H1 (cell line): ENCODE measurements around the gene KRT17. TPM values are rescaled to one million over a fixed set of nuclear protein-coding genes. Genes with fewer than 3 reads are reported as not detected.

Experiments used
- CTCF ChIA-PET: fragments of 300-600 bp; sonication (Branson Sonifier 250); formaldehyde crosslinking; loops from one replicate; lab custom pipeline; 2021; ENCODE audit not compliant: partially characterized antibody; lab: Charles Lee
- POLR2A ChIA-PET: fragments of 300-600 bp; sonication (Branson Sonifier 250); formaldehyde crosslinking; loops from one replicate; lab custom pipeline; 2021; ENCODE audit warnings: inconsistent platforms; ENCODE audit not compliant: partially characterized antibody; lab: Charles Lee
- DNase-seq, 2 experiments: peaks; one replicate each; pipeline versions ENCODE4 v3.0.0 to v3.0.0-alpha.2; 2010 to 2022; ENCODE audit warnings: low spot score in 2 of 2, low read depth in 1 of 2, mixed read lengths in 1 of 2
- FAIRE-seq: peaks from 2 replicates; lab custom pipeline; 2011; peaks lifted over from hg19 to GRCh38; lab: Jason Lieb, UNC
- H2AFZ ChIP-seq: 2 replicates; pipeline ENCODE4 v1.8.1; 2012; ENCODE audit warnings: low read length, inconsistent platforms
- H2AK5ac ChIP-seq: 2 replicates; pipeline ENCODE4 v1.6.1; 2013; ENCODE audit warnings: low read depth, low read length
- H2BK120ac ChIP-seq: replicated peaks from 2 replicates; pipeline ENCODE3; 2013; ENCODE audit warnings: low read depth, low read length, inconsistent platforms
- H2BK12ac ChIP-seq: 2 replicates; pipeline ENCODE4 v1.6.1; 2013; ENCODE audit warnings: low read depth, low read length
- H2BK15ac ChIP-seq: 2 replicates; pipeline ENCODE4 v1.6.1; 2013; ENCODE audit warnings: low read length
- H2BK20ac ChIP-seq: 2 replicates; pipeline ENCODE4 v1.6.1; 2013; ENCODE audit warnings: low read length
- H2BK5ac ChIP-seq: 2 replicates; pipeline ENCODE4 v1.6.1; 2013; ENCODE audit warnings: low read depth, low read length
- H3K14ac ChIP-seq: 2 replicates; pipeline ENCODE4 v1.6.1; 2013; ENCODE audit warnings: inconsistent platforms; ENCODE audit not compliant: insufficient read length
- H3K18ac ChIP-seq: 2 replicates; pipeline ENCODE4 v1.6.1; 2013; ENCODE audit warnings: low read length; ENCODE audit errors: extremely low read depth
- H3K23ac ChIP-seq: 2 replicates; pipeline ENCODE4 v1.6.1; 2013; ENCODE audit warnings: inconsistent platforms; ENCODE audit not compliant: insufficient read length
- H3K23me2 ChIP-seq: 2 replicates; pipeline ENCODE4 v1.6.1; 2013; ENCODE audit warnings: low read depth, low read length
- H3K27ac ChIP-seq: 2 replicates; pipeline ENCODE4 v1.6.1; 2011; ENCODE audit warnings: low read depth, low read length, inconsistent platforms
- H3K27me3 ChIP-seq, 4 experiments: replicated peaks in 1 of 4; 1 replicate in 1 of 4; 2 replicates in 3 of 4; pipeline versions ENCODE4 v1.6.1 to v1.8.1; 2011 to 2013; ENCODE audit warnings: low read length in 3 of 4, mild to moderate bottlenecking in 3 of 4, inconsistent platforms in 2 of 4, mixed read lengths in 2 of 4, moderate library complexity in 1 of 4; ENCODE audit not compliant: control insufficient read depth in 3 of 4, insufficient read depth in 3 of 4; ENCODE audit errors: extremely low read depth in 1 of 4
- H3K36me3 ChIP-seq, 4 experiments: 2 replicates each; pipeline versions ENCODE4 v1.6.1 to v1.8.1; 2011 to 2013; ENCODE audit warnings: mild to moderate bottlenecking in 4 of 4, low read length in 3 of 4, moderate library complexity in 2 of 4, control low read depth in 1 of 4, inconsistent platforms in 1 of 4; ENCODE audit not compliant: insufficient read depth in 4 of 4, control insufficient read depth in 2 of 4
- H3K4ac ChIP-seq: replicated peaks from 2 replicates; pipeline ENCODE3; 2013; ENCODE audit warnings: low read length, low read depth, mixed read lengths, inconsistent platforms; ENCODE audit not compliant: insufficient read length
- H3K4me1 ChIP-seq, 4 experiments: replicated peaks in 1 of 4; 1 replicate in 1 of 4; 2 replicates in 3 of 4; pipeline versions ENCODE4 v1.6.1 to v1.8.1; 2011 to 2013; ENCODE audit warnings: low read length in 3 of 4, inconsistent platforms in 2 of 4, mixed read lengths in 1 of 4; ENCODE audit not compliant: insufficient read depth in 4 of 4, control insufficient read depth in 3 of 4
- H3K4me2 ChIP-seq, 2 experiments: 2 replicates each; pipeline versions ENCODE4 v1.6.1 to v1.8.1; 2011 to 2013; ENCODE audit warnings: low read depth in 2 of 2, low read length in 2 of 2, control low read depth in 1 of 2, inconsistent platforms in 1 of 2, mild to moderate bottlenecking in 1 of 2; ENCODE audit not compliant: insufficient read depth in 1 of 2
- H3K4me3 ChIP-seq, 4 experiments: fragments of 200-600, 300-600 bp in 1 of 4; sonication (generic), shearing (Covaris generic), sonication (Bioruptor Twin) in 1 of 4; 2 replicates each; pipeline versions ENCODE4 v1.5.1 to v1.8.1; 2011 to 2016; ENCODE audit warnings: low read length in 4 of 4, low read depth in 3 of 4, control low read depth in 2 of 4, inconsistent platforms in 2 of 4, mild to moderate bottlenecking in 2 of 4, mixed read lengths in 1 of 4, moderate library complexity in 1 of 4; ENCODE audit not compliant: insufficient read depth in 2 of 4; ENCODE audit errors: extremely low read depth in 1 of 4
- H3K56ac ChIP-seq: replicated peaks from 2 replicates; pipeline ENCODE3; 2013; ENCODE audit warnings: low read depth, mild to moderate bottlenecking, mixed read lengths, low read length, inconsistent platforms; ENCODE audit not compliant: insufficient read length
- H3K79me1 ChIP-seq: 2 replicates; pipeline ENCODE4 v1.6.1; 2013; ENCODE audit warnings: low read depth, low read length, control low read depth
- H3K79me2 ChIP-seq, 2 experiments: 2 replicates each; pipeline versions ENCODE4 v1.6.1 to v1.8.1; 2012 to 2013; ENCODE audit warnings: low read length in 2 of 2, mild to moderate bottlenecking in 2 of 2, inconsistent platforms in 1 of 2; ENCODE audit not compliant: insufficient read depth in 2 of 2, control insufficient read depth in 1 of 2
- H3K9ac ChIP-seq, 4 experiments: replicated peaks in 1 of 4; 1 replicate in 1 of 4; 2 replicates in 3 of 4; pipeline versions ENCODE4 v1.6.1 to v1.8.1; 2011 to 2013; ENCODE audit warnings: low read depth in 3 of 4, low read length in 3 of 4, control low read depth in 2 of 4, mild to moderate bottlenecking in 2 of 4, moderate library complexity in 2 of 4, inconsistent platforms in 1 of 4; ENCODE audit errors: extremely low read depth in 1 of 4
- H3K9me3 ChIP-seq, 2 experiments: 2 replicates each; pipeline versions ENCODE4 v1.6.1 to v1.8.1; 2012 to 2013; ENCODE audit warnings: mild to moderate bottlenecking in 2 of 2, moderate library complexity in 2 of 2, control low read depth in 1 of 2, inconsistent platforms in 1 of 2, low read depth in 1 of 2, low read length in 1 of 2, mixed read lengths in 1 of 2; ENCODE audit not compliant: insufficient read depth in 2 of 2
- H4K20me1 ChIP-seq, 2 experiments: replicated peaks in 1 of 2; 2 replicates each; pipeline versions ENCODE3 to v1.8.1; 2011 to 2013; ENCODE audit warnings: inconsistent platforms in 2 of 2, low read length in 2 of 2, mild to moderate bottlenecking in 1 of 2; ENCODE audit not compliant: insufficient read depth in 2 of 2, control insufficient read depth in 1 of 2
- H4K5ac ChIP-seq: 2 replicates; pipeline ENCODE4 v1.6.1; 2013; ENCODE audit warnings: low read length, low read depth, mixed read lengths, inconsistent platforms; ENCODE audit not compliant: insufficient read length
- H4K8ac ChIP-seq: 2 replicates; pipeline ENCODE4 v1.8.0; 2013; ENCODE audit warnings: mild to moderate bottlenecking, moderate library complexity, low read length, inconsistent platforms; ENCODE audit not compliant: insufficient read depth; ENCODE audit errors: extremely low read depth
- H4K91ac ChIP-seq: replicated peaks from 2 replicates; pipeline ENCODE3; 2013; ENCODE audit warnings: low read length, mixed read lengths, inconsistent platforms; ENCODE audit not compliant: insufficient read length
- BACH1 ChIP-seq: IDR thresholded peaks from 2 replicates; pipeline ENCODE4 v1.6.1; 2012; ENCODE audit warnings: low read length, improper control_type of control experiment
- BCL11A ChIP-seq, 2 experiments: IDR thresholded peaks; one replicate each; pipeline ENCODE4 v1.6.1; 2011; ENCODE audit warnings: low read depth in 2 of 2, low read length in 2 of 2, mild to moderate bottlenecking in 2 of 2
- CHD1 ChIP-seq: IDR thresholded peaks from 2 replicates; pipeline ENCODE4 v1.6.1; 2012; ENCODE audit warnings: low read depth, low read length, improper control_type of control experiment
- HDAC2 ChIP-seq, 2 experiments: fragments of 300-600 bp in 1 of 2; sonication (generic) in 1 of 2; IDR thresholded peaks; 2 replicates each; pipeline ENCODE4 v1.6.1; 2011 to 2012; ENCODE audit warnings: low read depth in 2 of 2, low read length in 2 of 2, mild to moderate bottlenecking in 2 of 2, moderate library complexity in 2 of 2, borderline replicate concordance in 1 of 2, inconsistent platforms in 1 of 2
- MAFK ChIP-seq: IDR thresholded peaks from 2 replicates; pipeline ENCODE4 v1.6.1; 2012; ENCODE audit warnings: low read depth, mild to moderate bottlenecking, improper control_type of control experiment, low read length
- MAX ChIP-seq: IDR thresholded peaks from 2 replicates; pipeline ENCODE4 v1.6.1; 2012; ENCODE audit warnings: inconsistent platforms
- PHF8 ChIP-seq: fragments of 200-600 bp; sonication (generic); conservative IDR thresholded peaks from 2 replicates; pipeline ENCODE4 v1.7.1; 2012; ENCODE audit warnings: low read depth, mild to moderate bottlenecking, inconsistent platforms, low read length, moderate library complexity
- POLR2AphosphoS5 ChIP-seq: IDR thresholded peaks from 2 replicates; pipeline ENCODE4 v1.6.1; 2011; ENCODE audit warnings: low read depth, low read length
- YY1 ChIP-seq: IDR thresholded peaks from 2 replicates; pipeline ENCODE4 v1.6.1; 2011; ENCODE audit warnings: low read depth, mild to moderate bottlenecking, low read length
- ZNF274 ChIP-seq: IDR thresholded peaks from 2 replicates; pipeline ENCODE4 v1.7.0; 2012; ENCODE audit warnings: low read length, borderline replicate concordance; ENCODE audit errors: extremely low read depth
- WGBS, 2 experiments: shearing (Covaris generic) in 1 of 2; methylation state at CpG; one replicate each; pipeline versions ENCODE4 v1.1.6 to v1.1.7; 2013 to 2015; ENCODE audit warnings: low lambda C conversion rate in 2 of 2, mixed read lengths in 2 of 2, inconsistent platforms in 1 of 2, low coverage in 1 of 2, missing lambda C conversion rate in 1 of 2; ENCODE audit not compliant: insufficient replicate concordance in 2 of 2, insufficient coverage in 1 of 2, insufficient read length in 1 of 2; ENCODE audit errors: extremely low coverage in 1 of 2, missing lambda C conversion rate in 1 of 2; 5-methylcytosine and 5-hydroxymethylcytosine counted together
- polyA plus RNA-seq, 7 experiments: library from polyadenylated mRNA; depleted of rRNA in 3 of 7; stranded (reverse) in 5 of 7; unstranded in 2 of 7; fragments of >200 nt in 5 of 7; fragments of 200-250 nt in 2 of 7; gene quantifications; 1 replicate in 5 of 7; 2 replicates in 1 of 7; 4 replicates in 1 of 7; pipeline versions ENCODE4 v1.2.1 to v1.2.3, GENCODE V29; 2011 to 2013; ENCODE audit warnings: missing spikeins in 2 of 7, mixed read lengths in 2 of 7
- total RNA-seq: library from RNA; stranded (reverse); fragmentation: NEBNext Ultra II Directional; extraction: Animal tissue kit (Norgen Biotek cat#: 25700); gene quantifications from 2 replicates; pipeline ENCODE4 v1.2.1, GENCODE V29; 2021

The KRT17 gene
- total and polyA plus RNA-seq, 2 of the 8 experiments (the other 6 are each of a cell fraction or from before 2014, with no cell fraction given) = 0.50 to 0.95 TPM

GRCh38 chr17:41579484-41580243 lies 44.7 kb downstream of the KRT17 start:
- Histone ChIP-seq H3K14ac (no peak overlapping the region), H2AFZ (peak overlapping the region; percentile 96), H3K79me1 (no peaks in the 10 kb centered on the region), H2BK5ac (no peak overlapping the region), H3K4me3 (no peak overlapping the region), H2BK12ac (peak overlapping the region; percentile 84), H4K5ac (peak overlapping the region; percentile 68), H3K27ac (no peak overlapping the region), H3K4ac (no peak overlapping the region), H3K9ac (no peak overlapping the region), H3K79me2 (no peaks in the 10 kb centered on the region), H4K20me1 (no peaks in the 10 kb centered on the region), H3K36me3 (no peaks in the 10 kb centered on the region), H2BK20ac (peak overlapping the region; percentile 83; the same call in 1 of the 2 replicates), H4K8ac (peak overlapping the region; percentile 89; the same call in 1 of the 2 replicates), H3K27me3 (peaks cover 0 to 2% (median 0%) of the 10 kb centered on the region in 4 experiments; a peak in 1 of 7 replicates), H2BK120ac (no peak overlapping the region), H3K4me2 (peak overlapping the region; percentile 40 to 45; a peak in 2 of 4 replicates), H3K56ac (no peak overlapping the region), H3K23ac (no peak overlapping the region), H3K23me2 (no peaks in the 10 kb centered on the region), H3K4me1 (peaks cover 0 to 4% (median 2%) of the 10 kb centered on the region in 4 experiments; a peak in 3 of 7 replicates), H2AK5ac (no peak overlapping the region), H3K9me3 (no peaks in the 10 kb centered on the region), H2BK15ac (peak overlapping the region; percentile 99), H3K18ac (peak overlapping the region; percentile 82), H4K91ac (no peak overlapping the region)
- CTCF ChIA-PET = interaction anchor here (0.5 to 3.0 kb wide), 37 partner anchors 7 to 1777 kb away, joined by 3 to 36 read pairs (median 5); partner anchors contain the start of genes KRT14 and KRT17
- DNase-seq (peak; percentile 78 to 98), FAIRE-seq (peak; percentile 85)
- 49% methylated on average over 18 of the region's 18 CpGs; no CpG with 5 or more reads in 1 of the 2 experiments for WGBS, 2 experiments
- POLR2A ChIA-PET = interaction anchor here (0.9 to 2.7 kb wide), 3 partner anchors 10 to 110 kb away, joined by 3 to 11 read pairs (median 3); no protein-coding TSS in a partner anchor
- TF ChIP-seq CHD1 (no peak), ZNF274 (no peak), PHF8 (no peak), BACH1 (no peak), BCL11A (IDR thresholded peaks at IDR 0.05; ENCODE audit: low read depth in 2 of 2, low read length in 2 of 2) (no peak), POLR2AphosphoS5 (peak; percentile 75), HDAC2 (IDR thresholded peaks at IDR 0.05; ENCODE audit: borderline replicate concordance in 1 of 2, low read depth in 2 of 2, low read length in 2 of 2) (no peak), MAFK (no peak), YY1 (no peak), MAX (peak; percentile 34)
